IMR-90 (cell line): ENCODE data around the gene ARHGAP23. TPM values are rescaled to one million over a fixed set of nuclear protein-coding genes. Genes with fewer than 3 reads are reported as not detected.
"Not testable (repeated sequence)": the region's sequence is repeated elsewhere in the genome, so short reads cannot be mapped to it uniquely, and the experiment has no call there.

Experiments used
- ATAC-seq: fragments of 200-7000 bp; cut with Tn5 transposase; 2 replicates; pipeline ENCODE4 v1.9.1; 2020; ENCODE audit warnings: low read depth, mild to moderate bottlenecking, moderate library complexity
- BruUV-seq: library from RNA; stranded (reverse); fragments of 400-500 nt; replicated peaks from 2 replicates; lab custom pipeline; 2021; lab: Mats Ljungman, UMichigan
- CTCF ChIA-PET: fragments of 300-600 bp; formaldehyde crosslinking; extraction: SDS; loops from one replicate; lab custom pipeline; 2021; ENCODE audit warnings: antibody characterized with exemption; lab: Yijun Ruan, JAX
- POLR2A ChIA-PET: fragments of 300-600 bp; sonication (Branson Sonifier 250); formaldehyde crosslinking; loops from one replicate; lab custom pipeline; 2022; ENCODE audit warnings: antibody characterized with exemption; ENCODE audit not compliant: unreplicated experiment; lab: Charles Lee
- DNase-seq: peaks from one replicate; pipeline ENCODE4 v3.0.0; 2013
- H2AFZ ChIP-seq: replicated peaks from 2 replicates; pipeline ENCODE3; 2013; ENCODE audit warnings: low read length, mild to moderate bottlenecking; ENCODE audit not compliant: poor library complexity
- H2AK5ac ChIP-seq: 2 replicates; pipeline ENCODE4 v1.6.1; 2013; ENCODE audit warnings: low read depth, low read length, inconsistent platforms
- H2AK9ac ChIP-seq: replicated peaks from 2 replicates; pipeline ENCODE3; 2013; ENCODE audit warnings: mild to moderate bottlenecking, low read depth, low read length, moderate library complexity; ENCODE audit not compliant: poor library complexity
- H2BK120ac ChIP-seq: 2 replicates; pipeline ENCODE4 v1.6.1; 2013; ENCODE audit warnings: low read depth, low read length, inconsistent platforms
- H2BK15ac ChIP-seq: 3 replicates; pipeline ENCODE4 v1.6.1; 2013; ENCODE audit warnings: low read depth, low read length, inconsistent platforms
- H2BK20ac ChIP-seq: 2 replicates; pipeline ENCODE4 v1.6.1; 2013; ENCODE audit warnings: low read depth, mild to moderate bottlenecking, inconsistent platforms, low read length, moderate library complexity
- H2BK5ac ChIP-seq: 2 replicates; pipeline ENCODE4 v1.6.1; 2013; ENCODE audit warnings: mild to moderate bottlenecking, low read depth, low read length, inconsistent platforms; ENCODE audit not compliant: poor library complexity, severe bottlenecking
- H3K14ac ChIP-seq: replicated peaks from 2 replicates; pipeline ENCODE4 v1.6.1; 2013; ENCODE audit warnings: low read depth, low read length, inconsistent platforms
- H3K18ac ChIP-seq: 2 replicates; pipeline ENCODE4 v1.6.1; 2013; ENCODE audit warnings: low read depth, low read length, control low read depth
- H3K23ac ChIP-seq: 2 replicates; pipeline ENCODE4 v1.6.1; 2013; ENCODE audit warnings: low read depth, low read length, inconsistent platforms
- H3K27ac ChIP-seq: 2 replicates; pipeline ENCODE4 v1.5.1; 2013; ENCODE audit warnings: mild to moderate bottlenecking, control low read depth, low read length; ENCODE audit not compliant: insufficient read depth
- H3K27me3 ChIP-seq: 2 replicates; pipeline ENCODE4 v1.6.1; 2013; ENCODE audit warnings: low read length; ENCODE audit not compliant: control insufficient read depth, insufficient read depth
- H3K36me3 ChIP-seq: 2 replicates; pipeline ENCODE4 v1.6.1; 2013; ENCODE audit warnings: low read length, mixed read lengths; ENCODE audit not compliant: control insufficient read depth, insufficient read depth
- H3K4ac ChIP-seq: 2 replicates; pipeline ENCODE4 v1.6.1; 2013; ENCODE audit warnings: low read depth, low read length, inconsistent platforms
- H3K4me1 ChIP-seq: 2 replicates; pipeline ENCODE4 v1.6.1; 2013; ENCODE audit warnings: low read length, mixed read lengths; ENCODE audit not compliant: control insufficient read depth, insufficient read depth
- H3K4me2 ChIP-seq: 2 replicates; pipeline ENCODE4 v1.6.1; 2013; ENCODE audit warnings: low read depth, mild to moderate bottlenecking, control low read depth, low read length, moderate library complexity
- H3K4me3 ChIP-seq: 2 replicates; pipeline ENCODE4 v1.5.1; 2013; ENCODE audit warnings: low read depth, mild to moderate bottlenecking, control low read depth, low read length, moderate library complexity; ENCODE audit not compliant: insufficient read depth
- H3K56ac ChIP-seq: 2 replicates; pipeline ENCODE4 v1.6.1; 2013; ENCODE audit warnings: low read length, inconsistent platforms; ENCODE audit not compliant: insufficient read depth; ENCODE audit errors: extremely low read depth
- H3K79me1 ChIP-seq, 2 experiments: 2 replicates each; pipeline ENCODE4 v1.6.1; 2013; ENCODE audit warnings: low read length in 2 of 2, inconsistent platforms in 1 of 2, low read depth in 1 of 2
- H3K9ac ChIP-seq: 2 replicates; pipeline ENCODE4 v1.6.1; 2013; ENCODE audit warnings: low read depth, low read length, control low read depth
- H3K9me1 ChIP-seq: 2 replicates; pipeline ENCODE4 v1.6.1; 2013; ENCODE audit warnings: low read length, inconsistent platforms; ENCODE audit not compliant: insufficient read depth
- H3K9me3 ChIP-seq: 2 replicates; pipeline ENCODE4 v1.6.1; 2013; ENCODE audit warnings: low read length; ENCODE audit not compliant: control insufficient read depth, insufficient read depth
- H4K20me1 ChIP-seq: 2 replicates; pipeline ENCODE4 v1.6.1; 2013; ENCODE audit warnings: low read length, inconsistent platforms; ENCODE audit not compliant: insufficient read depth
- H4K5ac ChIP-seq: 2 replicates; pipeline ENCODE4 v1.6.1; 2013; ENCODE audit warnings: mild to moderate bottlenecking, low read depth, low read length, control low read depth
- H4K8ac ChIP-seq, 2 experiments: 2 replicates each; pipeline ENCODE4 v1.6.1; 2013; ENCODE audit warnings: low read depth in 2 of 2, low read length in 2 of 2, control low read depth in 1 of 2, inconsistent platforms in 1 of 2
- H4K91ac ChIP-seq: 2 replicates; pipeline ENCODE4 v1.6.1; 2013; ENCODE audit warnings: low read depth, low read length, inconsistent platforms; ENCODE audit not compliant: insufficient read depth
- WGBS, 2 experiments: methylation state at CpG; one replicate each; pipeline versions ENCODE4 v1.1.5 to v1.1.7; 2013; ENCODE audit warnings: missing lambda C conversion rate in 2 of 2; ENCODE audit not compliant: insufficient read length in 1 of 2; ENCODE audit errors: extremely low coverage in 2 of 2; 5-methylcytosine and 5-hydroxymethylcytosine counted together
- dilution Hi-C: fragments of 300-500 bp; cut with HindIII; formaldehyde crosslinking; loops from one replicate; pipeline ENCODE4 v1.14.3; 2018; ENCODE audit warnings: low sequenced_read_pairs; ENCODE audit not compliant: unreplicated experiment
- in situ Hi-C: fragments of 300-500 bp; cut with MboI; formaldehyde crosslinking; loops from 3 replicates; pipeline ENCODE4 v1.14.3; 2019; ENCODE audit warnings: low sequenced_read_pairs, inconsistent platforms, mixed read lengths
- intact Hi-C: fragments of 100-400 bp; cut with micrococcal nuclease; formaldehyde crosslinking; loops from 2 replicates; pipeline ENCODE4 v1.10.0; 2022
- polyA plus RNA-seq, 3 experiments: library from polyadenylated mRNA; depleted of rRNA; stranded (reverse); fragments of >200 nt; gene quantifications; 2 replicates each; pipeline ENCODE4 v1.2.3, GENCODE V29; 2012; ENCODE audit warnings: low replicate concordance in 1 of 3
- total RNA-seq: library from RNA; depleted of rRNA; stranded (reverse); fragments of >200 nt; gene quantifications from 2 replicates; pipeline ENCODE4 v1.2.3, GENCODE V29; 2012

Gene ARHGAP23
- total and polyA plus RNA-seq, 2 of the 4 experiments (the other 2 are of a cell fraction) = 9.3 to 43.3 TPM

DNA sequence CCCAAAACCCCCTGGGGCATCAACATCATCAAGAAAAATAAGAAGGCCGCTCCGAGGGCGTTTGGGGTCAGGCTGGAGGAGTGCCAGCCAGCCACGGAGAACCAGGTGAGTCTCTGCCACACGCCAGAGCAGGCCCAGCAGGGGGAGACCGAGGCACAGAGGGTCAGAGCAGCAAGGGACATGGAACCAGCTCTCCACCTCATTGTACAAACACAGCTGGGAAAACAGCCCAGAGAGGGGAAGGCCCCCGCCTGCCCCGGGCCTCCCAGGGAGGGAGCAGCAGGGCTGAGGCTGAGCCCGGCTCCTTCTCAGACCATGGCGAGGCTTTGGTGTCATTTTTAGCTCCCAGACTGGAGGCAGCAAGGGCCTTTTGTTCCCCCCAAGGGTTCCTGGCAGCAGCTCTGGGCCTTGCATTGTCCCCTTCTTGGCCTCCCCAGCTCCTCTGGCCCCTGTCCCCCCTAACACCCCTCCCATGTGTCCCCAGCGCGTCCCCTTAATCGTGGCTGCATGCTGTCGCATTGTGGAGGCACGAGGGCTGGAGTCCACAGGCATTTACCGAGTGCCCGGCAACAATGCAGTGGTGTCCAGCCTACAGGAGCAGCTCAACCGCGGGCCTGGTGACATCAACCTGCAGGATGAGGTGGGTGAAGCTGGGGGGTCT is 53.9 kb downstream of the ARHGAP23 start:
- H3K4me3 ChIP-seq, H4K8ac ChIP-seq, POLR2A ChIA-PET, H4K91ac ChIP-seq, H4K5ac ChIP-seq, H3K18ac ChIP-seq, H3K9me1 ChIP-seq, ATAC-seq, H3K9me3 ChIP-seq, BruUV-seq, H3K56ac ChIP-seq, H3K4me2 ChIP-seq, CTCF ChIA-PET, H2BK20ac ChIP-seq, H2BK15ac ChIP-seq, DNase-seq, H2AK9ac ChIP-seq, H2BK5ac ChIP-seq, H3K27ac ChIP-seq, H3K23ac ChIP-seq, H3K9ac ChIP-seq, dilution Hi-C loops, H2AK5ac ChIP-seq, H3K27me3 ChIP-seq, H3K4ac ChIP-seq, H2BK120ac ChIP-seq, intact Hi-C loops, H3K14ac ChIP-seq, H2AFZ ChIP-seq: not testable (repeated sequence)
- H3K4me1 ChIP-seq = peaks cover 11% of the 10 kb centered on the region; the same call in 1 of the 2 replicates
- 90% methylated on average over 2 of the region's 19 CpGs; no CpG with 5 or more reads in 1 of the 2 experiments for WGBS, 2 experiments
- in situ Hi-C loops = loop anchor here (5.0 to 25.0 kb wide), 2 partner anchors 40 to 120 kb away; partner anchors contain the start of gene SOCS7
- peaks cover 6 to 25% of the 10 kb centered on the region in 2 experiments for H3K79me1 ChIP-seq
- H3K36me3 ChIP-seq = peaks cover 57% of the 10 kb centered on the region
- H4K20me1 ChIP-seq = peaks cover 39% of the 10 kb centered on the region

DNA sequence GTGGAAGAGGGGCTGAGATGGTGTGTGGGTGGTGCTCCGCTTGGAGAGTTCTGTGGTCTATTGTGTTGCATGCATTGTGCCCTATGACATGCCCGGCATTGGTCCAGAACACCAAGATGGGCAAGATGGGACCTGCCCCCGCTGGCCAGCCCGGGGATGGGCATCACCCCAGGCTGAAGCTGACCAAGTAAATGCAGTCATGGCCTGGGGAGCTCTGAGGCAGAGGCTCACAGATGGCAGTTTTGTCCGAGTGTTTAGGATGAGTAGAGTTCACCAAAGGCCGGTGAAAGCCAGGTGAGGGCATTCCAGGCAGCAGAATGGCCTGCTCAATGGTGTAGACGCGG is 54.4 kb downstream of the ARHGAP23 start:
- H3K4ac ChIP-seq, H2AFZ ChIP-seq, dilution Hi-C loops, intact Hi-C loops, H2BK5ac ChIP-seq, H3K27ac ChIP-seq, H3K27me3 ChIP-seq, H3K56ac ChIP-seq, POLR2A ChIA-PET, H3K9me1 ChIP-seq, H3K4me3 ChIP-seq, H2BK15ac ChIP-seq, CTCF ChIA-PET, ATAC-seq, BruUV-seq, DNase-seq, H3K9ac ChIP-seq, H3K4me2 ChIP-seq, H4K8ac ChIP-seq, H3K9me3 ChIP-seq, H2AK5ac ChIP-seq, H4K5ac ChIP-seq, H4K91ac ChIP-seq, H3K18ac ChIP-seq, H2BK20ac ChIP-seq, H2BK120ac ChIP-seq, H2AK9ac ChIP-seq, H3K14ac ChIP-seq, H3K23ac ChIP-seq: not testable (repeated sequence)
- 86% methylated on average over 5 of the region's 8 CpGs; no CpG with 5 or more reads in 1 of the 2 experiments for WGBS, 2 experiments
- Histone ChIP-seq H4K20me1 (peaks cover 42% of the 10 kb centered on the region), H3K36me3 (peaks cover 57% of the 10 kb centered on the region), H3K4me1 (peaks cover 11% of the 10 kb centered on the region; the same call in 1 of the 2 replicates), H3K79me1 (peaks cover 6 to 29% of the 10 kb centered on the region in 2 experiments)
- in situ Hi-C loops = loop anchor here (5.0 to 25.0 kb wide), 2 partner anchors 40 to 120 kb away; partner anchors contain the start of gene SOCS7
